ENCODE measurements around the gene RSBN1.

RSBN1 gene

GRCh38 chr1:113811156-113811887 is 954 bp downstream of the RSBN1 start:
- no peak for DNase-seq

GRCh38 chr1:113809670-113810602 is 2.3 kb downstream of the RSBN1 start:
- DNase-seq = no peak

DNA sequence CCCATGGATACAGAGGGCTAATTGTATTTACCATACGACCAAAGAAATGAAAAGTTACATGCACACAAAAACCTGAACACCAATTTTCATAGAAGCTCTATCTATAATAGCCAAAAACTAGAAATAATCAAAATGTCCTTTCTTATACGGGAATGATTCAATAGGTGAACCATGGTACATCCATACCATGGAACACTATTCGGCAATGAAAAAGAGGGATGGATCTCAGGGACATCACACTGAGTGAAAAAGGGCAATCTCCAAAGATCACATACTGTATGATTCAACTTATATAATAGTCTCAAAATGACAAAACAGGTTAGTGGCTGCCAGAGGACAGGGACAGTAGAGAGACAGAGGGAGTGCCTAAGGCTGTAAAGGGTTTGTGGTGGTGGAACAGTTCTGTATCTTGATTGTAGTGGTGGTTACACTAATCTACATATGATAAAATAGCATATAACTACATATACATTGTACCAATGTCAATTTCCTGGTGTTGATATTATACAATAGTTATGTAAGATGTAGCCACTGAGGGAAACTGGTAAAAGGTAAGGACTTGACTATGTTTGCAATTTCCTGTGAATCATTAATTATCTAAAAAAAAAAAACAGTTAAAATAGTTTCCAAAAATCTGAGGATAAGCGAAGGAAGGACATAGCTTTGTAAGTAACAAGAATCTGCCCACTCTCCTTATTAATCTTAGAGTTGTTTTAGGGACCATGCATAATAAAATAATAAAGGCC is 3.7 kb downstream of the RSBN1 start:
- no peak for DNase-seq

GRCh38 chr1:113805639-113806038 is 6.6 kb downstream of the RSBN1 start:
- no peak for DNase-seq

DNA sequence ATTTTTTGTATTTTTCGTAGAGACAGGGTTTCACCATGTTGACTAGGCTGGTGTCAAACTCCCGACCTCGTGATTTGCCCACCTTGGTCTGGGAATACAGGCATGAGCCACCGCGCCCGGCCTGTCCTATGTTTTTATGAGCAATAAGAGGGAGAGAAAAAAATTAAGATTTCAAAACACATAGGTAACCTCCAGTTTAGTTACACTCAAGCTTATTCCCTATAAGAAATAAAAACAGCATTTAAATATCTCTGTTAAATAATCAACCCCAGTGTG is 7.1 kb downstream of the RSBN1 start:
- no peak for DNase-seq

GRCh38 chr1:113804421-113805255 is 7.6 kb downstream of the RSBN1 start:
- no peak for DNase-seq

- DNase-seq = no peak
These were observed 9.8 kb downstream of the RSBN1 start for GRCh38 chr1:113802367-113803007.

DNA sequence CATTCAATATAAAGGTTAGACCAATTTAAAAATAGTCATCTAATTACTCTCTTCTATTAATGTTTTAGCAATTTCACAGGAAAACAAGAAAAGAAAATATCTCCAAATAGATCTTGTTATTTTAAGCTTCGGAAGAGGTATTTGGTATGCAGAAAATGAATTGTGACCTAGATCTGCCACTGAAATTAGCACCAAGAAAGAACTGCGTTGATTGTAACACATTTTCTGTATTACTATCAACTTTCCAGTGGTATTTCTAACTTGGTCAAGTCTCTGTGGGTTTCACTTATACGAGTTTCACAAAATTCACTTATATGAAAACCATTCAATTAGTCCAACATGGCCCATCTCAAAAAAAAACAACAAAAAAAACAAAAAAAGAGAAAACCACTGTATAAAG is 11.8 kb downstream of the RSBN1 start:
- no peak for DNase-seq

GRCh38 chr1:113797472-113797871 is 14.8 kb downstream of the RSBN1 start:
- DNase-seq = no peak

DNA sequence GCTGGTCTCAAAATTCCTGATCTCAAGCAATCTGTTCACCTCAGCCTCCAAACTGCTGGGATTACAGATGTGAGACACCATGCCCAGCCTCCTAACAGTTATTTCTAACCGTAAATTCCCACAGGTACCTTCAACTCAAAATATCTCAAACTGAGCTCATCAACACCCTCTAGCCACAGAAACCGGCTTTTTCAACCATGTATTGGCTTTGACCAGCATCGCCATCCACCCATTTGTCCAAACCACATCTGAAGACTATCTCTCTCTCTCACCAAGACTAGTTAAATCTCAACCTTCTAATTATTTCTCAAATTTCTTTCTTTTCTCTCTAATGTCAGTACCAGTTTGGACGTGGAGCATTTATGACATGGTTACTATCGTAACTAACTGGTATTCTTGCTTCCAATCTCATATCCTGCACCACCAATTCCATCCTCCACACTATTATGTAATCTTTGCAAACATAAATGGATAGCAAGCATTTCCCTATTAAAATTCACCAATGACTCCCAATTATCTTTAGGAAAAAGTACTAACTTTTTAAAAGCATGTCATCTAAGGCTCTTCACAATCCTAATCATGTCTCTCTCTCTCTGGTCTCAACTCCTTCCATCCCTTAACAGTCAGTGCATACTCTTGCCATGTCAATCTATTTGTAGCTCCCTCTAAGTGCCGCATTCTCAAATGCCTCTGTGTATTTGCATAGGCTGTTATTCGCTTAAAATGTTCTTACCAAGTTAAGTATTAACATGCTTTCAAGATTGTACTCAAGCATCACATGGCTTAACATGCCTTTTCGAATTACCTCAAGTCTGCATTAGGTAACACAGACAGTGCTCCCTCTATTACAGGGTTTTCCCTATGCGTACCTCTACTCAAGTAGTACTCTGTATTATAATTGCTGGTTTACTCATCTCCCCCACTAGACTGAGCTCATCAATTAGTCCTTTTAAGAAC is 18.1 kb downstream of the RSBN1 start:
- no peak for DNase-seq

DNA sequence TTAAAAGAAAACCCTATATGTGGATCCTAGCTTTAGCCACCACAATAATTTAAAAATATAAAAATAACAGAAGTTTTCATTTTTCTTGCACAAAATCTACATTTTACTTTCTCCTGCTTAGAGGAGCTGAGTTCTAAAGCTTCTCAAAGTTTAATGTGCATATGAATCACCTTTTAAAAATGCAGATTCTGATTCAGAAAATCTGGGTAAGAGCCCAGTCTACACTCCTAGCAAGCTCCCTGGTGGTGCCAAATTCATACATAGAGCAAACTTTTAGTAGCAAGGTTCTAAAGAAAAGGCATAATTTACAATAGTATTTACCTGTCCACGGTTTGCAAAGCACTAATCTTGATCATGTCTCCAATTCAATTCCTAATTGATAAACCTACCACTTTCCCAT is 19.3 kb downstream of the RSBN1 start:
- no peak for DNase-seq

DNA sequence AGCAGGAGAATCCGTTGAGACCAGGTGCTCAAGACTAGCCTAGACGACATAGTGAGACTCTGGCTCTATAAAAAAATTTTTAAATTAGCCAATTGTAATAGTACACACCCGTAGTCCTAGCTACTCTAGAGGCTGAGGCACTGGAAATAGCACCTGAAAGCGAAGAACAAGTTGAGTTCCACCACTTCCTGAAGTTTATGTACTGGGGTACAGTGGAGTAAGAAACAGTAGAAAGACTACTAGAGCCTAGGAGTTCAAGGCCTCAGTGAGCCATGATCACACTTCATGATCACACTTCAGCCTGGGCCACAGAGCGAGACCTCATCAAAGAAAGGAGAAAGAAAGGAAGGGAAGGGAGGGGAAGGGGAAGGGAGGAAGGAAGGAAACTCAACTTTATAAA is 19.8 kb downstream of the RSBN1 start:
- DNase-seq = no peak

- no peak for DNase-seq
These were observed 23.5 kb downstream of the RSBN1 start for GRCh38 chr1:113788802-113789201.

DNA sequence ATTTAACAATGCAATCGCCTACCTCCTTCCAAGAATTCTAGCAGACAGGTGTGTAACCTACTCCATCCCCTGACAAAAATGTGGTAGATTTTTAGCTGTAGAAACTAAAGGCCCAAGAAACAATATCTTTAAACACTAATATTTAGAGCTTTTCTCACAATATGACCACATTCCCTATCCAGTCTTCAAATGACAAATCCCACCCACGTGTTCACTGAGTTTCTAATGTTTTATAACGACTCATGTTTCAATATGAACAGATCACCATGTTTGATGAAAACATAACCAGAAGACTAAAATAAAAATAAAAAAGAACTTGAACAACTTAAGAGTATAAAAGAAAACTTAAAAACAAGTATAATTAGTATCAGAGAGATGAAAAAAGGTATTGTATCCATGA is 24.6 kb downstream of the RSBN1 start:
- DNase-seq = no peak

GRCh38 chr1:113786069-113786468 is 26.2 kb downstream of the RSBN1 start:
- no peak for DNase-seq

- DNase-seq = peak; percentile 47
These were observed 28.0 kb downstream of the RSBN1 start for GRCh38 chr1:113784104-113784779.

GRCh38 chr1:113783254-113784103 is 28.8 kb downstream of the RSBN1 start:
- peak; percentile 29 for DNase-seq

DNA sequence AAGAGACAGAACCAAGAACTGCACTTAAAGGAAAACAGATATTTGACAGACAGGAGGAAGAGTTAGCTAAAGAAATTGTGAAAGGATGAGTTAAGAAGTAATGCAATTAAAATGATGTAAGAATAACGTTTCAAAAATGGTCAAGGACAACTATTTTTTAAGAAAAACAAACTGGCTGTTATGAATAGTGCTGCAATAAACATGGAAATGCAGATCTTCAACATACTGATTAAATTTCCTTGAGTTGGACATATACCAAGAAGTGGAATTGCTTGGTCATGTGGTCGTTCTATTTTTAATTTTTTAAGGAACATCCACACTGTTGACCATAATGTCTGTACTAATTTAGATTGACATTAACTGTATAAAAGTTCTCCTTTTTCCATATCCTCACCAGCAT is 29.9 kb downstream of the RSBN1 start:
- DNase-seq = no peak

- DNase-seq = no peak
These were observed 31.7 kb downstream of the RSBN1 start for GRCh38 chr1:113780374-113781146.
